NOMO-1 (cell line): ENCODE results near the gene EYS.

Experiments used
- DNase-seq, 2 experiments: peaks; one replicate each; lab custom pipeline; 2025; ENCODE audit not compliant: unreplicated experiment in 2 of 2; lab: John Stamatoyannopoulos, UW

Gene EYS

GRCh38 chr6:64990652-64991304 lies 716.2 kb downstream of the EYS start:
- DNase-seq: no peak

- no peak for DNase-seq
These were observed 718.9 kb downstream of the EYS start for GRCh38 chr6:64988148-64988547.

GRCh38 chr6:64987066-64987465 lies 720.0 kb downstream of the EYS start:
- no peak for DNase-seq

GRCh38 chr6:64985726-64986125 lies 721.3 kb downstream of the EYS start:
- no peak for DNase-seq

GRCh38 chr6:64984948-64985347 lies 722.1 kb downstream of the EYS start:
- peak in 1 of 2 experiments; percentile 24 for DNase-seq

GRCh38 chr6:64983089-64983488 lies 723.9 kb downstream of the EYS start:
- DNase-seq: no peak

GRCh38 chr6:64973142-64973541 lies 733.9 kb downstream of the EYS start:
- no peak for DNase-seq

- no peak for DNase-seq
These were observed 737.9 kb downstream of the EYS start for GRCh38 chr6:64969139-64969538.

GRCh38 chr6:64955435-64955848 lies 751.6 kb downstream of the EYS start:
- peak; percentile 82 to 94 for DNase-seq

- no peak for DNase-seq
These were observed 757.8 kb downstream of the EYS start for GRCh38 chr6:64949257-64949656.

- DNase-seq: no peak
These were observed 758.8 kb downstream of the EYS start for GRCh38 chr6:64948261-64948660.

- DNase-seq: no peak
These were observed 761.6 kb downstream of the EYS start for GRCh38 chr6:64945450-64945849.

- no peak for DNase-seq
These were observed 774.5 kb downstream of the EYS start for GRCh38 chr6:64932486-64932885.

- no peak for DNase-seq
These were observed 776.3 kb downstream of the EYS start for GRCh38 chr6:64930681-64931080.

- DNase-seq: no peak
These were observed 781.0 kb downstream of the EYS start for GRCh38 chr6:64926051-64926450.

GRCh38 chr6:64920257-64920656 lies 786.8 kb downstream of the EYS start:
- no peak for DNase-seq

- DNase-seq: no peak
These were observed 792.9 kb downstream of the EYS start for GRCh38 chr6:64914124-64914523.

- DNase-seq: no peak
These were observed 794.1 kb downstream of the EYS start for GRCh38 chr6:64912966-64913365.

GRCh38 chr6:64908104-64908503 lies 798.9 kb downstream of the EYS start:
- DNase-seq: no peak

GRCh38 chr6:64904616-64905015 lies 802.4 kb downstream of the EYS start:
- no peak for DNase-seq

GRCh38 chr6:64902596-64902995 lies 804.4 kb downstream of the EYS start:
- DNase-seq: no peak

- no peak for DNase-seq
These were observed 810.1 kb downstream of the EYS start for GRCh38 chr6:64896939-64897338.

GRCh38 chr6:64895945-64896344 lies 811.1 kb downstream of the EYS start:
- DNase-seq: no peak
